ENCODE results near the gene MYOZ3. TPM values are rescaled to one million over a fixed set of nuclear protein-coding genes. Genes with fewer than 3 reads are reported as not detected.
A peak's percentile ranks its signal among the peaks of the same experiment; 100 is the strongest.

The MYOZ3 gene
- total RNA-seq, 6 experiments from 2014 or later, result 0.05 to 0.14 TPM; not detected in 4

DNA sequence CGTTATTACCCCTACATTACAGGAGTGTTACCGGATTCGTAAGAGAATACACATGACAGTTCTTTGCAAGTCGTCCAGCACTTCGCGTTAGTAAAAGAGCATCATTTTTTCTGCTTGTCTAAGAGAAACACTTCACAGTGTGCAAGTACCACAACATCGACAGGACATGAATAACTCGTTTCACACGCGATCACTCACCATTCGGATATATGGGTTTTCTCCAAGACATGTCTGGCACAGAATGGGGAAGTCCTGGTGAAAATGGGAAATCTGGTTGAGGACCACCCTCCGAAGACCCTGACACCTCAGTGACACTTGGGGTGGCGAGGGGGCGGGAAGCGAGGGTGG lies 39.2 kb downstream of the MYOZ3 start:
- H3K4me3 Mint-ChIP-seq, result no peak overlapping the region
- peaks cover 14% of the 10 kb centered on the region for H3K4me1 Mint-ChIP-seq (ENCODE audit: low read depth)
- H3K9me3 Mint-ChIP-seq, result no peaks in the 10 kb centered on the region
- TF ChIP-seq, protein P1, sequence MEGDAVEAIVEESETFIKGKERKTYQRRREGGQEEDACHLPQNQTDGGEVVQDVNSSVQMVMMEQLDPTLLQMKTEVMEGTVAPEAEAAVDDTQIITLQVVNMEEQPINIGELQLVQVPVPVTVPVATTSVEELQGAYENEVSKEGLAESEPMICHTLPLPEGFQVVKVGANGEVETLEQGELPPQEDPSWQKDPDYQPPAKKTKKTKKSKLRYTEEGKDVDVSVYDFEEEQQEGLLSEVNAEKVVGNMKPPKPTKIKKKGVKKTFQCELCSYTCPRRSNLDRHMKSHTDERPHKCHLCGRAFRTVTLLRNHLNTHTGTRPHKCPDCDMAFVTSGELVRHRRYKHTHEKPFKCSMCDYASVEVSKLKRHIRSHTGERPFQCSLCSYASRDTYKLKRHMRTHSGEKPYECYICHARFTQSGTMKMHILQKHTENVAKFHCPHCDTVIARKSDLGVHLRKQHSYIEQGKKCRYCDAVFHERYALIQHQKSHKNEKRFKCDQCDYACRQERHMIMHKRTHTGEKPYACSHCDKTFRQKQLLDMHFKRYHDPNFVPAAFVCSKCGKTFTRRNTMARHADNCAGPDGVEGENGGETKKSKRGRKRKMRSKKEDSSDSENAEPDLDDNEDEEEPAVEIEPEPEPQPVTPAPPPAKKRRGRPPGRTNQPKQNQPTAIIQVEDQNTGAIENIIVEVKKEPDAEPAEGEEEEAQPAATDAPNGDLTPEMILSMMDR (IDR thresholded peaks at IDR 0.05), result no peak
- no peaks in the 10 kb centered on the region for H3K27me3 Mint-ChIP-seq (ENCODE audit: insufficient read depth)
- H3K36me3 Mint-ChIP-seq (ENCODE audit: low read depth), result peaks cover 24% of the 10 kb centered on the region
- DNase-seq, result peak; percentile 8
- no peak overlapping the region for H3K27ac Mint-ChIP-seq

DNA sequence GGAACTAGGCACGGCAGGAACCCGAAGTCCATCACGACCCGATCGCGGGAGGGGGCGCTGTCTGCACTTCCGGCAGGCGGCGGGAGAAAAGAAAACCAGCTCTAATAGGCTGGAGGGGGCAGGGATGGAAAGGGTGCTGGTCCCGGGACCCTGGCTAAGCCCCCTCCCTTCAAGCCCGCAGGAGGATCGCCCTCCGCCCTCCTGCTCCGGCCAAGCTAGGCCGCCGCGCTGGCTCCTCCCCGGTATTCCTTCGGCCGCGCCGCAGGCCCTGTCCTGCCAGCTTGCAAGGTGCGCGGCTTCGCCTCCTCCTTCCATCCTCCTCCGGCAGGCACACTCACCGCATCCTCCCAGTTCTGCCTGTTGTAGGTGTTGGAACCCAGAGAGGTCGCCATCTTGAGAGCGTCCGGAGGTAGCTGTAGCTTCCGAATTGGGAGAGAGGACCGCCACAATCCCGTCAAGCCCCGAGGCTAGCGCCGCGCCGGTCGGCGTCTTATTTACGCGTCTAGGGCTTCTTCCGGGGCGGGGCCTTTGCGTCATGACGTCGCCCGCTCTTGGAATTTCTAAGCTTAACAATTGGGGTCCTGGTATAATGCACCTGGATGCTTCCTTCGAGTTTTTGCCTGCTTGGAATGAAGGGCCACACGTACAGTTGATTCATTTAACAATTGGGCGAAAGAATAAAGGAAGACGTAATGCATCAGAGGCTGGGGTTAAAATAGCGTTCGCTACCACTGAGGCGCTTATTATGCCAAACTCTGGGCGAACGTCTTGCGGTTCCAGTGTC lies 39.7 kb downstream of the MYOZ3 start, which contains the start of gene RBM22:
Gene RBM22, minus strand, starts transcription at position 469 of the 784 bp plus-strand sequence. Its CDS starts 77 bp downstream, at position 392.
- H3K4me3 Mint-ChIP-seq, result no peak within 1 kb of the TSS

DNA sequence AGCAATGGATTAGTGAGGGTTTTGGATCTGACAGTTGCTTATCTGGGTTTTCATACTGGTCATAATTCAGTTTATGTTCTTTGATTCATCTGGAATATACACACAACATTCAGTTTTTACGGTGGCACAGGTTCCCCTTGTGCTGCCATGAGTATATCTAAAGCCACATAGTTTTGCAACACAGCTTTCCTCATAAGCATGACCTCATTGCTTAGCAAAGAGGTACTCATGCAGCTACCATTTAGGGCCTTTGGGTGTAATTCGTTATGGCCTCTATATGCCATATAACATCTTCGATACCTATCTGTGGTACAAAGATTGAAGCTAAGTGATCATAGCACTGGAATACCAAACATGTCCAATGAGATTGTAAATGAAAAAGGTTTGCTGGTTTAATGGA lies 42.7 kb downstream of the MYOZ3 start:
- no peak overlapping the region for H3K27ac Mint-ChIP-seq
- no peaks in the 10 kb centered on the region for H3K27me3 Mint-ChIP-seq (ENCODE audit: insufficient read depth)
- H3K4me1 Mint-ChIP-seq (ENCODE audit: low read depth), result peaks cover 13% of the 10 kb centered on the region; the same call in 1 of the 2 replicates
- peaks cover 12% of the 10 kb centered on the region for H3K36me3 Mint-ChIP-seq (ENCODE audit: low read depth)
- H3K9me3 Mint-ChIP-seq, result no peaks in the 10 kb centered on the region
- TF ChIP-seq, protein P1 (IDR thresholded peaks at IDR 0.05), result no peak
- no peak overlapping the region for H3K4me3 Mint-ChIP-seq
- no peak for DNase-seq

More for the DNA sequence above, 39.7 kb downstream of the MYOZ3 start, which contains the start of gene RBM22:
- Mint-ChIP-seq H3K36me3 (ENCODE audit: low read depth) (peaks cover 18% of the 10 kb centered on the region), H3K27me3 (ENCODE audit: insufficient read depth) (no peaks in the 10 kb centered on the region), H3K4me1 (ENCODE audit: low read depth) (peaks cover 13% of the 10 kb centered on the region; the same call in 1 of the 2 replicates), H3K27ac (no peak within 1 kb of the TSS), H3K9me3 (no peaks in the 10 kb centered on the region)
- DNase-seq, result peak; percentile 77
- TF ChIP-seq, protein P1 (IDR thresholded peaks at IDR 0.05), result peak; percentile 88

DNA sequence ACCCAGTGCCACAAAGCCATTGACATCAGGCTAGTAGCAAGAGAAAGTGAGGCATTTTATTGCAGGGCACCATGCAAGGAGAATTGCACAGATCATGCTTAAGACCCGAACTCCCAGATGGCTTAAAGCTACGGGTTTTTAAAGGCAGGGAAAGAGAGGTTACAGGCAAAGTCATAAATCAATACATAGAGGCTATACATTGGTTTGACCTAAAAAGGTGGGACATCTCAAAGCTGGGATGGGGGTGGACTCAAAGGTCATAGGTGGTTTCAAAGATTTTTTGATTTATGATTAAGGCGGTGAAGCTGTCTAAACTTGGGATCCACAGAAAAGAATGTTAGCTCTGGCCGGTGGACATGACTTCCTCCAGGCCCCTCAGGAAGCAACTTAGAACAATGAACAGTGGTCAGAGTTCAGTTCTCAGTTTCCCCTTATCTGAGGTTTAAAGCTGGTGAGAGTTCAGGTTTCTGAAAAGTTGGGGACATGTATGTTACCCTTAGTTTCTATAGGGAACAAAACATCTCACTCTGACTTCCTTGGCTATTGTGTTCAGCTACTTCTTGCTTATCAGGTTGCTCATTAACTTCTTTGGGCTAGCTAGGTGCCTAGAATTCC lies 45.8 kb downstream of the MYOZ3 start:
- Mint-ChIP-seq H3K27me3 (ENCODE audit: insufficient read depth) (no peaks in the 10 kb centered on the region), H3K9me3 (no peaks in the 10 kb centered on the region), H3K36me3 (ENCODE audit: low read depth) (peaks cover 25% of the 10 kb centered on the region), H3K27ac (no peak overlapping the region), H3K4me3 (no peak overlapping the region), H3K4me1 (ENCODE audit: low read depth) (peaks cover 8% of the 10 kb centered on the region; the same call in 1 of the 2 replicates)
- no peak for DNase-seq
- TF ChIP-seq, protein P1 (IDR thresholded peaks at IDR 0.05), result no peak

DNA sequence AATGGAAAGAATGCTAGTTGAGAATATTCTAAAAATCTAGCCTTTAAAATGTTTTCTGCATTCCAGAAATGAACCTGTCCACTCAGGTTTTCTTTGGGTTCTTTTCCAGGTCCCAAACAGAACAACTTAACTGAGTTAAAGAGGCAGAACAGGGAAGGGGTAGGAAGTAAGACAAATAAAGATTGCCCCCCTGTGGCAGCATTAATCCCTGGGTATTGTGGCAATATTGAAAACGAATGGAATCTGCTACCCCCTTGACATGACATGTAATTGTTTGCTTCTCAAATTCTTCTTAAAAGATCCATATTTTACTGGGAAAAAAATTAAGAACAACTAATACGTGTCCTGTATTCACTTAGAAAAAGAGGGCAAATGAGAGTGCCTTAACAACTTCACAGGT lies 49.1 kb downstream of the MYOZ3 start:
- H3K36me3 Mint-ChIP-seq (ENCODE audit: low read depth), result peaks cover 25% of the 10 kb centered on the region
- H3K4me1 Mint-ChIP-seq (ENCODE audit: low read depth), result no peaks in the 10 kb centered on the region
- H3K9me3 Mint-ChIP-seq, result no peaks in the 10 kb centered on the region
- H3K27me3 Mint-ChIP-seq (ENCODE audit: insufficient read depth), result no peaks in the 10 kb centered on the region
- no peak overlapping the region for H3K27ac Mint-ChIP-seq
- TF ChIP-seq, protein P1 (IDR thresholded peaks at IDR 0.05), result peak; percentile 60
- no peak for DNase-seq
- no peak overlapping the region for H3K4me3 Mint-ChIP-seq
